ENCODE data around the gene TMEM9.

Gene TMEM9

GRCh38 chr1:201144701-201145100 is 9.6 kb downstream of the TMEM9 start:
- DNase-seq = no peak

GRCh38 chr1:201143726-201144635 is 10.3 kb downstream of the TMEM9 start:
- no peak for DNase-seq

- no peak for DNase-seq
Measured at GRCh38 chr1:201142849-201143725, 11.2 kb downstream of the TMEM9 start.

GRCh38 chr1:201142011-201142848 is 12.0 kb downstream of the TMEM9 start:
- no peak for DNase-seq

GRCh38 chr1:201141418-201141817 is 12.9 kb downstream of the TMEM9 start:
- no peak for DNase-seq

GRCh38 chr1:201140941-201141260 is 13.4 kb downstream of the TMEM9 start:
- DNase-seq = peak; percentile 14

- no peak for DNase-seq
Measured at GRCh38 chr1:201140235-201140940, 13.9 kb downstream of the TMEM9 start.

- DNase-seq = peak; percentile 10
Measured at GRCh38 chr1:201139756-201140155, 14.5 kb downstream of the TMEM9 start.

- DNase-seq = peak; percentile 6
Measured at GRCh38 chr1:201139306-201139705, 15.0 kb downstream of the TMEM9 start.

GRCh38 chr1:201138311-201138840 is 15.9 kb downstream of the TMEM9 start:
- no peak for DNase-seq

GRCh38 chr1:201137579-201138310 is 16.5 kb downstream of the TMEM9 start:
- DNase-seq = no peak

- DNase-seq = no peak
Measured at GRCh38 chr1:201137024-201137392, 17.3 kb downstream of the TMEM9 start.

- no peak for DNase-seq
Measured at GRCh38 chr1:201136355-201137023, 17.8 kb downstream of the TMEM9 start.

- no peak for DNase-seq
Measured at GRCh38 chr1:201134405-201134804, 19.9 kb downstream of the TMEM9 start.

- DNase-seq = no peak
Measured at GRCh38 chr1:201131398-201131797, 22.9 kb downstream of the TMEM9 start.

- DNase-seq = no peak
Measured at GRCh38 chr1:201128962-201129361, 25.3 kb downstream of the TMEM9 start.

GRCh38 chr1:201128476-201128875 is 25.8 kb downstream of the TMEM9 start:
- no peak for DNase-seq

- DNase-seq = no peak
Measured at GRCh38 chr1:201127755-201128455, 26.4 kb downstream of the TMEM9 start.

- no peak for DNase-seq
Measured at GRCh38 chr1:201126832-201127754, 27.2 kb downstream of the TMEM9 start, which contains the start of gene ASCL5. ASCL5 (minus strand) TSS chr1:201127184; CDS start chr1:201115372, 11,812 bp downstream.

All from CD4-positive, alpha-beta T cell treated with Interleukin-15 for 1 hour (primary cell).